ENCODE results near the gene MFSD11.

DNA sequence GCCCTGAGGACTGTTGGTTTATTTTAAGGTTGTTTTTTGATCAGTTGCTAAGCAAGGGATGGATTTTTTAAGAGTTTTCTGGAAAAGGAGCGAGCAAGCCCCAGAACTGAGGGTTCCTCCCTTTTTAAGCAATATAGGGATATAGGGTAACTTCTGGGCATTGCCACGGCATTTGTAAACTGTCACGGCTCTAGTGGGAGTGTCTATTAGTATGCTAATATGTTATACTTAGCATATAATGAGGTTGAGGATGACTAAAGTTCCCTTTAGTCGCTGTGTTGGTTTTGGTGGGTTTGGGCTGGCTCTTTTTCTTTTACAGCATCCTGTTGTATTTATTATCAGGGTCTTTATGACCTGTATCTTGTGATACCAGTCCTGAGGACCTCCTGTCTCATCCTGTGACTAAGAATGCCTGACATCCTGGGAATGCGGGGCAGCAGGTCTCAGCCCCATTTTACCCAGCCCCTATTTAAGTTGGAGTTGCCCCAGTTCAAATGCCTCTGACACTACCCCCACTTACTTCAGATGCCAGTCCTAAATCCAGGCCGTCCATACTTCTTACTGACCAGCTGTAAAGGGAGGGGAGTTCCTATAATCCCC lies 59.4 kb downstream of the MFSD11 start:
- no peak for TF ChIP-seq EZH2 (IDR thresholded peaks at IDR 0.05)
- TF ChIP-seq POLR2AphosphoS5 (IDR thresholded peaks at IDR 0.05; ENCODE audit: borderline replicate concordance, low read depth, low read length), result no peak
- TF ChIP-seq FOXP2 (optimal IDR thresholded peaks at IDR 0.05; ENCODE audit: control extremely low read depth, extremely low read length, insufficient read depth), result no peak

Measured in SK-N-MC (cell line).